GM12878 (cell line): Measurements from ENCODE around the gene TET1. TPM values are rescaled to one million over a fixed set of nuclear protein-coding genes. Genes with fewer than 3 reads are reported as not detected.

Experiments
- ATAC-seq: fragments of 200-7000 bp; cut with Tn5 transposase; 3 replicates; pipeline ENCODE4 v1.9.1; 2020; ENCODE audit warnings: mild to moderate bottlenecking, moderate library complexity
- BruUV-seq: library from RNA; stranded (reverse); fragments of 400-500 nt; replicated peaks from 2 replicates; lab custom pipeline; 2021; lab: Mats Ljungman, UMichigan
- CTCF ChIA-PET: fragments of 300-600 bp; sonication (Branson Sonifier 250); formaldehyde crosslinking; extraction: SDS; loops from one replicate; lab custom pipeline; 2021; ENCODE audit warnings: inconsistent platforms; lab: Yijun Ruan, JAX
- POLR2A ChIA-PET: fragments of 350-600 bp; formaldehyde crosslinking; extraction: SDS; loops from one replicate; lab custom pipeline; 2021; ENCODE audit warnings: inconsistent platforms; lab: Charles Lee
- RAD21 ChIA-PET: fragments of 300-600 bp; sonication (Branson Sonifier 250); formaldehyde crosslinking; loops from one replicate; lab custom pipeline; 2023; ENCODE audit warnings: antibody characterized with exemption; ENCODE audit not compliant: unreplicated experiment; lab: Charles Lee
- SMC1A ChIA-PET: fragments of 300-600 bp; sonication (Branson Sonifier 250); formaldehyde crosslinking; loops from one replicate; lab custom pipeline; 2023; ENCODE audit not compliant: unreplicated experiment, uncharacterized antibody; lab: Charles Lee
- DNase-seq: peaks from one replicate; pipeline ENCODE4 v3.0.0-alpha.2; 2011; ENCODE audit warnings: low read depth, low spot score
- FAIRE-seq: peaks from 3 replicates; lab custom pipeline; 2011; peaks lifted over from hg19 to GRCh38; lab: Jason Lieb, UNC
- H2AFZ ChIP-seq: 2 replicates; pipeline ENCODE4 v1.6.0; 2011; ENCODE audit warnings: low read depth, low read length, control low read depth; ENCODE audit not compliant: control insufficient read depth
- H3K27ac ChIP-seq: 2 replicates; pipeline ENCODE4 v1.5.1; 2011; ENCODE audit warnings: control low read depth; ENCODE audit not compliant: control insufficient read depth, insufficient read depth
- H3K27me3 ChIP-seq, 2 experiments: replicated peaks in 1 of 2; 2 replicates each; pipeline versions ENCODE4 v1.6.0 to v1.6.1; 2011; ENCODE audit warnings: low read length in 1 of 2; ENCODE audit not compliant: control insufficient read depth in 2 of 2, insufficient read depth in 2 of 2
- H3K36me3 ChIP-seq, 2 experiments: 2 replicates each; pipeline ENCODE4 v1.5.1; 2011; ENCODE audit warnings: low read length in 1 of 2; ENCODE audit not compliant: control insufficient read depth in 2 of 2, insufficient read depth in 2 of 2
- H3K4me1 ChIP-seq: 2 replicates; pipeline ENCODE4 v1.6.1; 2011; ENCODE audit warnings: mild to moderate bottlenecking, low read length, moderate library complexity, mixed read lengths; ENCODE audit not compliant: control insufficient read depth, insufficient read depth
- H3K4me2 ChIP-seq: 2 replicates; pipeline ENCODE4 v1.6.0; 2011; ENCODE audit warnings: control low read depth; ENCODE audit not compliant: control insufficient read depth, insufficient read depth
- H3K4me3 ChIP-seq: fragments of 200-600 bp; sonication (generic); 2 replicates; pipeline ENCODE4 v1.5.1; 2016
- H3K79me2 ChIP-seq: 2 replicates; pipeline ENCODE4 v1.6.0; 2011; ENCODE audit warnings: low read length; ENCODE audit not compliant: control insufficient read depth, insufficient read depth
- H3K9ac ChIP-seq: 2 replicates; pipeline ENCODE4 v1.8.0; 2011; ENCODE audit warnings: low read length, control low read depth, mixed read lengths; ENCODE audit not compliant: control insufficient read depth, insufficient read depth
- H3K9me3 ChIP-seq: replicated peaks from 3 replicates; pipeline ENCODE4 v1.5.1; 2011; ENCODE audit warnings: mild to moderate bottlenecking, low read length; ENCODE audit not compliant: control insufficient read depth, insufficient read depth
- H4K20me1 ChIP-seq: 2 replicates; pipeline ENCODE4 v1.6.0; 2011; ENCODE audit not compliant: control insufficient read depth, insufficient read depth
- CBFB ChIP-seq: IDR thresholded peaks from 2 replicates; pipeline ENCODE4 v1.6.1; 2016; ENCODE audit warnings: antibody characterized with exemption, low read depth
- CHD1 ChIP-seq: IDR thresholded peaks from 2 replicates; pipeline ENCODE4 v1.6.1; 2012; ENCODE audit warnings: low read depth, low read length, improper control_type of control experiment
- LARP7 ChIP-seq: fragments of 450-650 bp; IDR thresholded peaks from 2 replicates; pipeline ENCODE4 v1.6.1; 2017; ENCODE audit warnings: mild to moderate bottlenecking
- MEF2B ChIP-seq: fragments of 450-650 bp; IDR thresholded peaks from 2 replicates; pipeline ENCODE4 v1.6.1; 2018; ENCODE audit warnings: mild to moderate bottlenecking, moderate library complexity; ENCODE audit not compliant: partially characterized antibody, poor library complexity, severe bottlenecking
- NR2C2 ChIP-seq: IDR thresholded peaks from 2 replicates; pipeline ENCODE4 v1.6.1; 2011; ENCODE audit warnings: borderline replicate concordance, low read depth; ENCODE audit not compliant: control insufficient read depth, insufficient read length
- SIN3A ChIP-seq: IDR thresholded peaks from 2 replicates; pipeline ENCODE4 v1.6.1; 2012; ENCODE audit warnings: low read depth, low read length, improper control_type of control experiment
- SPI1 ChIP-seq: IDR thresholded peaks from 2 replicates; pipeline ENCODE4 v1.6.1; 2011; ENCODE audit warnings: low read depth, mild to moderate bottlenecking, low read length, moderate library complexity, borderline replicate concordance; ENCODE audit not compliant: insufficient read depth
- SUPT20H ChIP-seq: IDR thresholded peaks from 2 replicates; pipeline ENCODE4 v1.6.1; 2011; ENCODE audit warnings: low read depth, mild to moderate bottlenecking, low read length, moderate library complexity, borderline replicate concordance; ENCODE audit not compliant: control insufficient read depth
- TARDBP ChIP-seq: IDR thresholded peaks from 2 replicates; pipeline ENCODE4 v1.6.1; 2016; ENCODE audit warnings: borderline replicate concordance
- WRNIP1 ChIP-seq: IDR thresholded peaks from 2 replicates; pipeline ENCODE4 v1.6.1; 2011; ENCODE audit warnings: low read depth, low read length, improper control_type of control experiment, borderline replicate concordance
- YBX1 ChIP-seq: fragments of 450-650 bp; IDR thresholded peaks from 2 replicates; pipeline ENCODE4 v1.6.1; 2016; ENCODE audit warnings: antibody characterized with exemption
- WGBS: methylation state at CpG from one replicate; pipeline ENCODE4 v1.1.6; 2016; ENCODE audit warnings: low lambda C conversion rate; ENCODE audit not compliant: insufficient replicate concordance, insufficient coverage; ENCODE audit errors: missing lambda C conversion rate; 5-methylcytosine and 5-hydroxymethylcytosine counted together
- in situ Hi-C: fragments of 300-500 bp; cut with MboI; formaldehyde crosslinking; loops from 9 replicates; pipeline ENCODE4 v1.14.3; 2018; ENCODE audit warnings: mixed read lengths
- intact Hi-C: fragments of 100-400 bp; cut with micrococcal nuclease; formaldehyde crosslinking; loops from one replicate; pipeline ENCODE4 v1.14.2; 2022; ENCODE audit not compliant: unreplicated experiment
- polyA plus RNA-seq, 11 experiments: library from polyadenylated mRNA; depleted of rRNA in 4 of 11; unstranded in 6 of 11; stranded (reverse) in 5 of 11; fragments of >200 nt; fragmentation: Nextera tagmentation in 4 of 11; fragmentation: Illumina TruSeq in 1 of 11; extraction: Ambion mirVana in 4 of 11; extraction: Trizol in 1 of 11; gene quantifications; 1 replicate in 1 of 11; 2 replicates in 10 of 11; pipeline versions ENCODE4 v1.2.1 to v1.2.3, GENCODE V29; 2011 to 2016; ENCODE audit warnings: inconsistent platforms in 2 of 11, missing spikeins in 2 of 11, low read depth in 1 of 11
- total RNA-seq, 4 experiments: library from RNA; depleted of rRNA in 3 of 4; stranded (reverse); fragments of >200 nt in 3 of 4; fragmentation: Illumina TruSeq in 1 of 4; extraction: Trizol in 1 of 4; gene quantifications; 2 replicates each; pipeline versions ENCODE4 v1.2.1 to v1.2.3, GENCODE V29; 2013 to 2021
- TF ChIP-seq, protein P1 (sequence below): IDR thresholded peaks from 2 replicates; pipeline ENCODE4 v1.6.1; 2011; ENCODE audit warnings: low read depth, mild to moderate bottlenecking, low read length, moderate library complexity, borderline replicate concordance; ENCODE audit errors: extremely low read depth
- TF ChIP-seq, protein P2 (sequence below): fragments of 450-650 bp; IDR thresholded peaks from 2 replicates; pipeline ENCODE4 v1.6.1; 2017; ENCODE audit warnings: mild to moderate bottlenecking
- TF ChIP-seq, protein P3 (sequence below): IDR thresholded peaks from 2 replicates; pipeline ENCODE4 v1.6.1; 2012; ENCODE audit warnings: mild to moderate bottlenecking, low read depth, low read length

TET1 gene
- total and polyA plus RNA-seq, 10 of the 15 experiments (the other 5 are each of a cell fraction or from before 2014, with no cell fraction given): 0.22 to 1.4 (median 0.60) TPM

DNA sequence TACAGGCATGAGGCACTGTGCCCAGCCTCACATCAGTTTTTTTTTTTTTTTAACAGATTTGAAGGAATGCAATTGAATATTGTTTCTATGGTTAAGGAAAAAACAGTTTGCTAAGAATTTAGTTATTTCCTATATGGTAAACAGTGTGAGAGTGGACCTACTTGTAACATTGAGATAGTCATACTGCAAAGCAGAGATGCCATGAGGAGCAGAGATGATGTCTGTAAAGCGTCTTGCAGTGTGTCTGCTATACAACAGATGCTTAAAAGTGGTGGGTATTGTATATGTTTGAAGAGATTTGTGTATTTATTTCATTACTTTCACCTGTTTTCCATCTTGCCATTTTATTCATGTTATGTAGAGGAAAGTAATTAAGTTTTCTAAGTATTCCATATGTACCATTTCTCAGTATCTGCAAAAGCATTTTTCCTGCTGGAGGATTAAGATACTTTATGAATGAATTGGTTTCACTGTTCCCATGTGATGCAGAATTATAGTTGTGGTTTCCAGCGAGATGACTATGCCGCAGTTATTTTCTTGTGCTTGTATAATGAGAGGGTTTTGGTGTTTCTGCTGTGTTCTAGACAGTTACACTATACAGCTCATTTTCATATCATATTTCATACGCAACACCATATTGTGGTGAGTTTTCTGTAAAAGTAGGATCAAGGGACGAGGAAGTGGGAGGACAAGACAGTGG is 26.6 kb downstream of the TET1 start:
- no peak for ATAC-seq
- Histone ChIP-seq H3K27ac (no peak overlapping the region), H3K4me1 (no peaks in the 10 kb centered on the region), H3K36me3 (no peaks in the 10 kb centered on the region), H3K9me3 (no peaks in the 10 kb centered on the region), H2AFZ (no peak overlapping the region), H3K9ac (no peak overlapping the region), H3K79me2 (no peaks in the 10 kb centered on the region), H3K4me2 (no peak overlapping the region), H3K27me3 (no peaks in the 10 kb centered on the region), H3K4me3 (no peak overlapping the region), H4K20me1 (no peaks in the 10 kb centered on the region)
- 53% methylated on average over 5 of the region's 5 CpGs for WGBS
- in situ Hi-C loops: no loop called here
- RAD21 ChIA-PET: no interaction called here
- BruUV-seq: no TSS peak
- SMC1A ChIA-PET: interaction anchor here (1.2 kb wide), 1 partner anchor 14 kb away, joined by 3 read pairs; no protein-coding TSS in a partner anchor
- DNase-seq: no peak
- TF ChIP-seq, protein P1, sequence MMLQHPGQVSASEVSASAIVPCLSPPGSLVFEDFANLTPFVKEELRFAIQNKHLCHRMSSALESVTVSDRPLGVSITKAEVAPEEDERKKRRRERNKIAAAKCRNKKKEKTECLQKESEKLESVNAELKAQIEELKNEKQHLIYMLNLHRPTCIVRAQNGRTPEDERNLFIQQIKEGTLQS: no peak
- TF ChIP-seq, protein P2, sequence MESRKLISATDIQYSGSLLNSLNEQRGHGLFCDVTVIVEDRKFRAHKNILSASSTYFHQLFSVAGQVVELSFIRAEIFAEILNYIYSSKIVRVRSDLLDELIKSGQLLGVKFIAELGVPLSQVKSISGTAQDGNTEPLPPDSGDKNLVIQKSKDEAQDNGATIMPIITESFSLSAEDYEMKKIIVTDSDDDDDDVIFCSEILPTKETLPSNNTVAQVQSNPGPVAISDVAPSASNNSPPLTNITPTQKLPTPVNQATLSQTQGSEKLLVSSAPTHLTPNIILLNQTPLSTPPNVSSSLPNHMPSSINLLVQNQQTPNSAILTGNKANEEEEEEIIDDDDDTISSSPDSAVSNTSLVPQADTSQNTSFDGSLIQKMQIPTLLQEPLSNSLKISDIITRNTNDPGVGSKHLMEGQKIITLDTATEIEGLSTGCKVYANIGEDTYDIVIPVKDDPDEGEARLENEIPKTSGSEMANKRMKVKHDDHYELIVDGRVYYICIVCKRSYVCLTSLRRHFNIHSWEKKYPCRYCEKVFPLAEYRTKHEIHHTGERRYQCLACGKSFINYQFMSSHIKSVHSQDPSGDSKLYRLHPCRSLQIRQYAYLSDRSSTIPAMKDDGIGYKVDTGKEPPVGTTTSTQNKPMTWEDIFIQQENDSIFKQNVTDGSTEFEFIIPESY: no peak
- TF ChIP-seq NR2C2 (no peak), WRNIP1 (no peak), LARP7 (no peak), YBX1 (no peak), SIN3A (no peak), SPI1 (no peak), CBFB (no peak), MEF2B (no peak), SUPT20H (no peak), CHD1 (no peak), TARDBP (no peak)
- TF ChIP-seq, protein P3, sequence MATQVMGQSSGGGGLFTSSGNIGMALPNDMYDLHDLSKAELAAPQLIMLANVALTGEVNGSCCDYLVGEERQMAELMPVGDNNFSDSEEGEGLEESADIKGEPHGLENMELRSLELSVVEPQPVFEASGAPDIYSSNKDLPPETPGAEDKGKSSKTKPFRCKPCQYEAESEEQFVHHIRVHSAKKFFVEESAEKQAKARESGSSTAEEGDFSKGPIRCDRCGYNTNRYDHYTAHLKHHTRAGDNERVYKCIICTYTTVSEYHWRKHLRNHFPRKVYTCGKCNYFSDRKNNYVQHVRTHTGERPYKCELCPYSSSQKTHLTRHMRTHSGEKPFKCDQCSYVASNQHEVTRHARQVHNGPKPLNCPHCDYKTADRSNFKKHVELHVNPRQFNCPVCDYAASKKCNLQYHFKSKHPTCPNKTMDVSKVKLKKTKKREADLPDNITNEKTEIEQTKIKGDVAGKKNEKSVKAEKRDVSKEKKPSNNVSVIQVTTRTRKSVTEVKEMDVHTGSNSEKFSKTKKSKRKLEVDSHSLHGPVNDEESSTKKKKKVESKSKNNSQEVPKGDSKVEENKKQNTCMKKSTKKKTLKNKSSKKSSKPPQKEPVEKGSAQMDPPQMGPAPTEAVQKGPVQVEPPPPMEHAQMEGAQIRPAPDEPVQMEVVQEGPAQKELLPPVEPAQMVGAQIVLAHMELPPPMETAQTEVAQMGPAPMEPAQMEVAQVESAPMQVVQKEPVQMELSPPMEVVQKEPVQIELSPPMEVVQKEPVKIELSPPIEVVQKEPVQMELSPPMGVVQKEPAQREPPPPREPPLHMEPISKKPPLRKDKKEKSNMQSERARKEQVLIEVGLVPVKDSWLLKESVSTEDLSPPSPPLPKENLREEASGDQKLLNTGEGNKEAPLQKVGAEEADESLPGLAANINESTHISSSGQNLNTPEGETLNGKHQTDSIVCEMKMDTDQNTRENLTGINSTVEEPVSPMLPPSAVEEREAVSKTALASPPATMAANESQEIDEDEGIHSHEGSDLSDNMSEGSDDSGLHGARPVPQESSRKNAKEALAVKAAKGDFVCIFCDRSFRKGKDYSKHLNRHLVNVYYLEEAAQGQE: no peak
- POLR2A ChIA-PET: no interaction called here
- FAIRE-seq: no peak
- CTCF ChIA-PET: interaction anchor here (0.6 kb wide), 1 partner anchor 1107 kb away, joined by 3 read pairs; no protein-coding TSS in a partner anchor
- intact Hi-C loops: no loop called here
